Measurements from ENCODE around the gene CEACAM1. TPM values are rescaled to one million over a fixed set of nuclear protein-coding genes. Genes with fewer than 3 reads are reported as not detected.
"Not testable (repeated sequence)": the region's sequence is repeated elsewhere in the genome, so short reads cannot be mapped to it uniquely, and the experiment has no call there.

CEACAM1 gene
- total and polyA plus RNA-seq, 2 donors from 2014 or later = 33.1 to 34.3 TPM

GRCh38 chr19:42552086-42553065 is 24.1 kb upstream of the CEACAM1 start:
- no peak for TF ChIP-seq CTCF (IDR thresholded peaks at IDR 0.05; ENCODE audit: borderline replicate concordance, extremely low read depth, insufficient read depth)
- DNase-seq = no peak

GRCh38 chr19:42550521-42550920 is 22.2 kb upstream of the CEACAM1 start:
- FAIRE-seq; H3K27me3 ChIP-seq (ENCODE audit: control insufficient read depth, insufficient read depth, low read length); H3K9ac ChIP-seq (ENCODE audit: low read length in 3 of 3); H3K9me3 ChIP-seq (ENCODE audit: control insufficient read depth in 2 of 3, insufficient read depth in 1 of 3, low read length in 3 of 3); H3K4me3 ChIP-seq (ENCODE audit: low read length in 3 of 3); intact Hi-C loops (cut with DNase I); H3K36me3 ChIP-seq (ENCODE audit: control insufficient read depth in 2 of 3, insufficient read depth in 3 of 3, low read length in 3 of 3); H3K27ac ChIP-seq (ENCODE audit: low read depth in 2 of 2, low read length in 2 of 2); H3K4me1 ChIP-seq (ENCODE audit: control insufficient read depth in 2 of 3, insufficient read depth in 2 of 3, low read depth in 1 of 3, low read length in 3 of 3); DNase-seq: not testable (repeated sequence)

More at GRCh38 chr19:42552086-42553065, 24.1 kb upstream of the CEACAM1 start:
- Histone ChIP-seq H3K4me3 (ENCODE audit: low read length in 3 of 3) (no peak overlapping the region), H3K4me1 (ENCODE audit: control insufficient read depth in 2 of 3, insufficient read depth in 2 of 3, low read depth in 1 of 3, low read length in 3 of 3) (no peaks in the 10 kb centered on the region), H3K27me3 (ENCODE audit: control insufficient read depth, insufficient read depth, low read length) (no peaks in the 10 kb centered on the region), H3K36me3 (ENCODE audit: control insufficient read depth in 2 of 3, insufficient read depth in 3 of 3, low read length in 3 of 3) (no peaks in the 10 kb centered on the region), H3K9me3 (ENCODE audit: control insufficient read depth in 2 of 3, insufficient read depth in 1 of 3, low read length in 3 of 3) (no peaks in the 10 kb centered on the region), H3K27ac (ENCODE audit: low read depth in 2 of 2, low read length in 2 of 2) (no peak overlapping the region), H3K9ac (ENCODE audit: low read length in 3 of 3) (no peak overlapping the region)
- no peak for FAIRE-seq
- intact Hi-C loops (cut with DNase I) = no loop called here

- H3K9ac ChIP-seq (ENCODE audit: low read length in 3 of 3); H3K27me3 ChIP-seq (ENCODE audit: control insufficient read depth, insufficient read depth, low read length); H3K4me3 ChIP-seq (ENCODE audit: low read length in 3 of 3); H3K36me3 ChIP-seq (ENCODE audit: control insufficient read depth in 2 of 3, insufficient read depth in 3 of 3, low read length in 3 of 3); H3K9me3 ChIP-seq (ENCODE audit: control insufficient read depth in 2 of 3, insufficient read depth in 1 of 3, low read length in 3 of 3); FAIRE-seq; H3K27ac ChIP-seq (ENCODE audit: low read depth in 2 of 2, low read length in 2 of 2); H3K4me1 ChIP-seq (ENCODE audit: control insufficient read depth in 2 of 3, insufficient read depth in 2 of 3, low read depth in 1 of 3, low read length in 3 of 3); intact Hi-C loops (cut with DNase I); DNase-seq: not testable (repeated sequence)
These were observed 20.8 kb upstream of the CEACAM1 start for GRCh38 chr19:42549067-42549466.

GRCh38 chr19:42548552-42548951 is 20.3 kb upstream of the CEACAM1 start:
- no peak overlapping the region for H3K4me3 ChIP-seq (ENCODE audit: low read length in 3 of 3)
- no peak for DNase-seq
- TF ChIP-seq CTCF (IDR thresholded peaks at IDR 0.05; ENCODE audit: borderline replicate concordance, extremely low read depth, insufficient read depth) = no peak
- no peaks in the 10 kb centered on the region for H3K27me3 ChIP-seq (ENCODE audit: control insufficient read depth, insufficient read depth, low read length)
- intact Hi-C loops (cut with DNase I) = no loop called here
- H3K4me1 ChIP-seq (ENCODE audit: control insufficient read depth in 2 of 3, insufficient read depth in 2 of 3, low read depth in 1 of 3, low read length in 3 of 3) = no peaks in the 10 kb centered on the region
- no peaks in the 10 kb centered on the region for H3K36me3 ChIP-seq (ENCODE audit: control insufficient read depth in 2 of 3, insufficient read depth in 3 of 3, low read length in 3 of 3)
- no peak for FAIRE-seq
- no peak overlapping the region for H3K9ac ChIP-seq (ENCODE audit: low read length in 3 of 3)
- no peak overlapping the region for H3K27ac ChIP-seq (ENCODE audit: low read depth in 2 of 2, low read length in 2 of 2)
- no peaks in the 10 kb centered on the region for H3K9me3 ChIP-seq (ENCODE audit: control insufficient read depth in 2 of 3, insufficient read depth in 1 of 3, low read length in 3 of 3)
